HepG2 (cell line): ENCODE results near the gene HS3ST3A1. TPM values are rescaled to one million over a fixed set of nuclear protein-coding genes. Genes with fewer than 3 reads are reported as not detected.

Experiments used
- ATAC-seq: fragments of 200-7000 bp; cut with Tn5 transposase; 3 replicates; pipeline ENCODE4 v1.9.1; 2020; ENCODE audit warnings: mild to moderate bottlenecking, moderate library complexity
- BruUV-seq: library from RNA; stranded (reverse); fragments of 400-500 nt; replicated peaks from 2 replicates; lab custom pipeline; 2021; lab: Mats Ljungman, UMichigan
- CTCF ChIA-PET: fragments of 300-600 bp; formaldehyde crosslinking; extraction: SDS; loops from one replicate; lab custom pipeline; 2021; ENCODE audit warnings: low total read pairs, inconsistent platforms, low intra/inter-chr PET ratio; lab: Yijun Ruan, JAX
- POLR2A ChIA-PET: fragments of 350-600 bp; sonication (Branson Sonifier 250); formaldehyde crosslinking; loops from one replicate; lab custom pipeline; 2020; ENCODE audit warnings: antibody characterized with exemption, inconsistent platforms; lab: Yijun Ruan, JAX
- DNase-seq: peaks from one replicate; pipeline ENCODE4 v3.0.0-alpha.2; 2015; ENCODE audit warnings: low spot score
- FAIRE-seq: peaks from 3 replicates; lab custom pipeline; 2011; peaks lifted over from hg19 to GRCh38; lab: Jason Lieb, UNC
- H2AFZ ChIP-seq: one replicate; pipeline ENCODE4 v1.6.1; 2011; ENCODE audit warnings: low read length, inconsistent platforms
- H3K27ac ChIP-seq: fragments of 300-600 bp; 3 replicates; pipeline ENCODE4 v1.8.0; 2011; ENCODE audit warnings: mixed run types, mild to moderate bottlenecking, mixed read lengths, low read length, inconsistent platforms; ENCODE audit not compliant: insufficient read depth; ENCODE audit errors: extremely low read length
- H3K27me3 ChIP-seq, 2 experiments: fragments of 200-600 bp in 1 of 2; 2 replicates in 1 of 2; 3 replicates in 1 of 2; pipeline versions ENCODE4 v1.6.0 to v1.8.0; 2011; ENCODE audit warnings: low read length in 2 of 2, mild to moderate bottlenecking in 2 of 2, moderate library complexity in 2 of 2, inconsistent platforms in 1 of 2; ENCODE audit not compliant: insufficient read depth in 2 of 2, control insufficient read depth in 1 of 2
- H3K36me3 ChIP-seq, 2 experiments: fragments of 200-600 bp in 1 of 2; replicated peaks in 1 of 2; 2 replicates in 1 of 2; 3 replicates in 1 of 2; pipeline versions ENCODE4 v1.5.1 to v1.8.0; 2011; ENCODE audit warnings: low read length in 2 of 2, inconsistent platforms in 1 of 2; ENCODE audit not compliant: insufficient read depth in 2 of 2, control insufficient read depth in 1 of 2
- H3K4me1 ChIP-seq: 2 replicates; pipeline ENCODE4 v1.5.1; 2012; ENCODE audit warnings: low read length, inconsistent platforms; ENCODE audit not compliant: insufficient read depth
- H3K4me2 ChIP-seq: 2 replicates; pipeline ENCODE4 v1.6.0; 2011; ENCODE audit warnings: low read depth, low read length, inconsistent platforms
- H3K4me3 ChIP-seq, 3 experiments: fragments of 200-600 bp in 1 of 3; sonication (generic), shearing (Covaris generic) in 1 of 3; replicated peaks in 1 of 3; 2 replicates each; pipeline ENCODE4 v1.5.1; 2011 to 2016; ENCODE audit warnings: low read length in 3 of 3, inconsistent platforms in 2 of 3, low read depth in 2 of 3, mild to moderate bottlenecking in 2 of 3, control low read depth in 1 of 3, mixed read lengths in 1 of 3; ENCODE audit not compliant: insufficient read depth in 1 of 3
- H3K79me2 ChIP-seq: one replicate; pipeline ENCODE4 v1.6.1; 2011; ENCODE audit warnings: low read length, inconsistent platforms; ENCODE audit not compliant: insufficient read depth
- H3K9ac ChIP-seq: 2 replicates; pipeline ENCODE4 v1.6.0; 2011; ENCODE audit warnings: mild to moderate bottlenecking, low read depth, low read length, inconsistent platforms; ENCODE audit not compliant: insufficient read depth
- H3K9me3 ChIP-seq: 2 replicates; pipeline ENCODE4 v1.5.1; 2012; ENCODE audit warnings: mild to moderate bottlenecking, low read length
- H4K20me1 ChIP-seq: 2 replicates; pipeline ENCODE4 v1.6.0; 2011; ENCODE audit warnings: inconsistent platforms, mild to moderate bottlenecking, low read length, moderate library complexity; ENCODE audit not compliant: insufficient read depth
- AGO1 ChIP-seq: fragments of 200-400 bp; formaldehyde crosslinking; IDR thresholded peaks from 2 replicates; pipeline ENCODE4 v1.6.1; 2017; ENCODE audit warnings: mild to moderate bottlenecking, low read depth, low read length, moderate library complexity; ENCODE audit not compliant: poor library complexity, severe bottlenecking
- HNRNPLL ChIP-seq: fragments of 200-400 bp; formaldehyde crosslinking; IDR thresholded peaks from 2 replicates; pipeline ENCODE4 v1.6.1; 2017; ENCODE audit warnings: mild to moderate bottlenecking, low read depth, low read length; ENCODE audit not compliant: poor library complexity, severe bottlenecking
- PAX8 ChIP-seq: sonication (generic); formaldehyde crosslinking; IDR thresholded peaks from 2 replicates; pipeline ENCODE4 v1.8.0; 2022; ENCODE audit warnings: mild to moderate bottlenecking, missing genetic modification reagents, borderline replicate concordance
- ZBTB38 ChIP-seq: sonication (generic); formaldehyde crosslinking; IDR thresholded peaks from 2 replicates; pipeline ENCODE4 v1.5.1; 2020; ENCODE audit warnings: mild to moderate bottlenecking, missing genetic modification reagents
- ZNF260 ChIP-seq: sonication (generic); formaldehyde crosslinking; IDR thresholded peaks from 2 replicates; pipeline ENCODE4 v1.4.0; 2020; ENCODE audit warnings: missing genetic modification reagents, low read depth, mild to moderate bottlenecking, borderline replicate concordance
- ZNF546 ChIP-seq: sonication (generic); formaldehyde crosslinking; conservative IDR thresholded peaks from 2 replicates; pipeline ENCODE4 v1.8.1; 2023; ENCODE audit warnings: mild to moderate bottlenecking, missing genetic modification reagents
- ZNF598 ChIP-seq: sonication (generic); formaldehyde crosslinking; IDR thresholded peaks from 2 replicates; pipeline ENCODE4 v1.5.1; 2020; ENCODE audit warnings: mild to moderate bottlenecking, missing genetic modification reagents, borderline replicate concordance
- WGBS: methylation state at CpG from one replicate; pipeline ENCODE4 v1.1.6; 2017; ENCODE audit warnings: low lambda C conversion rate; 5-methylcytosine and 5-hydroxymethylcytosine counted together
- in situ Hi-C: cut with HindIII; loops from 2 replicates; pipeline ENCODE4 v1.10.0; 2017; ENCODE audit warnings: low pct_unique_long_range_greater_than_20kb; ENCODE audit not compliant: extremely low pct_ligation_motif_present
- intact Hi-C: fragments of 100-400 bp; cut with micrococcal nuclease; formaldehyde crosslinking; loops from one replicate; pipeline ENCODE4 v1.10.0; 2022; ENCODE audit not compliant: unreplicated experiment
- polyA plus RNA-seq, 8 experiments: library from polyadenylated mRNA; depleted of rRNA in 3 of 8; stranded (reverse) in 7 of 8; unstranded in 1 of 8; fragments of >200 nt; fragmentation: Illumina TruSeq in 4 of 8; extraction: Trizol in 4 of 8; gene quantifications; 2 replicates each; pipeline versions ENCODE4 v1.2.1 to v1.2.3, GENCODE V29; 2011 to 2016; ENCODE audit warnings: low read depth in 4 of 8, missing spikeins in 1 of 8, mixed read lengths in 1 of 8; ENCODE audit not compliant: insufficient read depth in 1 of 8
- total RNA-seq, 5 experiments: library from RNA; depleted of rRNA; stranded (reverse); fragments of >200 nt; fragmentation: Illumina TruSeq; extraction: Trizol; gene quantifications; 2 replicates each; pipeline ENCODE4 v1.2.3, GENCODE V29; 2016; ENCODE audit warnings: low read depth in 1 of 5
- TF ChIP-seq, protein P1 (sequence below): sonication (generic); formaldehyde crosslinking; IDR thresholded peaks from 2 replicates; pipeline ENCODE4 v1.5.0; 2020; ENCODE audit warnings: mild to moderate bottlenecking, missing genetic modification reagents
- TF ChIP-seq, protein P2 (sequence below): sonication (generic); formaldehyde crosslinking; IDR thresholded peaks from 2 replicates; pipeline ENCODE4 v1.9.0; 2022; ENCODE audit warnings: missing genetic modification reagents, mild to moderate bottlenecking, borderline replicate concordance
- TF ChIP-seq, protein P3 (sequence below): sonication (generic); formaldehyde crosslinking; IDR thresholded peaks from 2 replicates; pipeline ENCODE4 v1.5.0; 2020; ENCODE audit warnings: mild to moderate bottlenecking, missing genetic modification reagents, borderline replicate concordance

HS3ST3A1 gene
- total and polyA plus RNA-seq, 2 of the 13 experiments (the other 11 are each of a cell fraction or from before 2014, with no cell fraction given): 1.3 to 3.5 TPM

DNA sequence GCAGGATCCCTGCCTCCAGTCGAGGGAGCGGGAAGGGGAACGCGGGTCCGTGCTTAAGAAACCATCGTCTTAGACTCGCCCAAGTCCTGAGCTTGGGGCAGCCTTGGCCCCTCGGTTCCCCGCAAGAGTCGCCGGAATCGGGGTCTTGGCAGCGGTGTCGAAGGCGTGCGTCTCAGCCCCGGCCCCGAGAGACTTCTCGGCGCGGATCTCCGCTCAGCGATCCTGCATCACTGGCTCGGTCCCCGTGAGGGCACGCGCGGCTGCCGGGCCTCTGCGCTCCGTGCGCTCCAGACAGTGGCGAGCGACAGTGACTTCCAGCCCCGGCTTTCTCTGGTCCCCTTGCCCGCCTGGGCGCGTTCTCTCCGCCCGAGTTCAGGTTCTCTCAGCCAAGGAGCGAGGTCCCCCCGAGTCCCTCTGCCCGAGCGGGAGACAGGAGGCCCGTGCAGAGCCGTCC, 380 bp downstream of the HS3ST3A1 start:
- ChIA-PET CTCF (no interaction called here), POLR2A (no interaction called here)
- Histone ChIP-seq H3K4me3 (peak overlapping the region; percentile 21 to 63 (median 36); a peak in 4 of 6 replicates), H3K36me3 (no peaks in the 10 kb centered on the region), H3K4me1 (peaks cover 12% of the 10 kb centered on the region), H3K27ac (no peak overlapping the region), H3K9me3 (no peaks in the 10 kb centered on the region), H3K4me2 (peak overlapping the region; percentile 84), H3K79me2 (no peaks in the 10 kb centered on the region), H3K9ac (no peak overlapping the region), H3K27me3 (peaks cover 2 to 40% of the 10 kb centered on the region in 2 experiments; a peak in 4 of 5 replicates), H4K20me1 (no peaks in the 10 kb centered on the region; the same call in 1 of the 2 replicates), H2AFZ (no peak overlapping the region)
- no peak for FAIRE-seq
- intact Hi-C loops: no loop called here
- WGBS: 64% methylated on average over 7 of the region's 46 CpGs
- in situ Hi-C loops: no loop called here
- BruUV-seq: no TSS peak
- peak; percentile 68 for ATAC-seq
- DNase-seq: no peak
- TF ChIP-seq, protein P1, sequence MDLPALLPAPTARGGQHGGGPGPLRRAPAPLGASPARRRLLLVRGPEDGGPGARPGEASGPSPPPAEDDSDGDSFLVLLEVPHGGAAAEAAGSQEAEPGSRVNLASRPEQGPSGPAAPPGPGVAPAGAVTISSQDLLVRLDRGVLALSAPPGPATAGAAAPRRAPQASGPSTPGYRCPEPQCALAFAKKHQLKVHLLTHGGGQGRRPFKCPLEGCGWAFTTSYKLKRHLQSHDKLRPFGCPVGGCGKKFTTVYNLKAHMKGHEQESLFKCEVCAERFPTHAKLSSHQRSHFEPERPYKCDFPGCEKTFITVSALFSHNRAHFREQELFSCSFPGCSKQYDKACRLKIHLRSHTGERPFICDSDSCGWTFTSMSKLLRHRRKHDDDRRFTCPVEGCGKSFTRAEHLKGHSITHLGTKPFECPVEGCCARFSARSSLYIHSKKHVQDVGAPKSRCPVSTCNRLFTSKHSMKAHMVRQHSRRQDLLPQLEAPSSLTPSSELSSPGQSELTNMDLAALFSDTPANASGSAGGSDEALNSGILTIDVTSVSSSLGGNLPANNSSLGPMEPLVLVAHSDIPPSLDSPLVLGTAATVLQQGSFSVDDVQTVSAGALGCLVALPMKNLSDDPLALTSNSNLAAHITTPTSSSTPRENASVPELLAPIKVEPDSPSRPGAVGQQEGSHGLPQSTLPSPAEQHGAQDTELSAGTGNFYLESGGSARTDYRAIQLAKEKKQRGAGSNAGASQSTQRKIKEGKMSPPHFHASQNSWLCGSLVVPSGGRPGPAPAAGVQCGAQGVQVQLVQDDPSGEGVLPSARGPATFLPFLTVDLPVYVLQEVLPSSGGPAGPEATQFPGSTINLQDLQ (CRISPR knock-in tag): no peak
- TF ChIP-seq AGO1 (no peak), HNRNPLL (peak; percentile 24), ZBTB38 (CRISPR knock-in tag) (0 out of 2 replicates have a peak, but pooled peaks have one; percentile 3), ZNF598 (CRISPR knock-in tag) (peak; percentile 49; the same call in 1 of the 2 replicates), PAX8 (CRISPR knock-in tag) (peak; percentile 17; the same call in 1 of the 2 replicates), ZNF546 (CRISPR knock-in tag) (no peak), ZNF260 (CRISPR knock-in tag) (no peak)
- TF ChIP-seq, protein P2, sequence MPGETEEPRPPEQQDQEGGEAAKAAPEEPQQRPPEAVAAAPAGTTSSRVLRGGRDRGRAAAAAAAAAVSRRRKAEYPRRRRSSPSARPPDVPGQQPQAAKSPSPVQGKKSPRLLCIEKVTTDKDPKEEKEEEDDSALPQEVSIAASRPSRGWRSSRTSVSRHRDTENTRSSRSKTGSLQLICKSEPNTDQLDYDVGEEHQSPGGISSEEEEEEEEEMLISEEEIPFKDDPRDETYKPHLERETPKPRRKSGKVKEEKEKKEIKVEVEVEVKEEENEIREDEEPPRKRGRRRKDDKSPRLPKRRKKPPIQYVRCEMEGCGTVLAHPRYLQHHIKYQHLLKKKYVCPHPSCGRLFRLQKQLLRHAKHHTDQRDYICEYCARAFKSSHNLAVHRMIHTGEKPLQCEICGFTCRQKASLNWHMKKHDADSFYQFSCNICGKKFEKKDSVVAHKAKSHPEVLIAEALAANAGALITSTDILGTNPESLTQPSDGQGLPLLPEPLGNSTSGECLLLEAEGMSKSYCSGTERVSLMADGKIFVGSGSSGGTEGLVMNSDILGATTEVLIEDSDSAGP (CRISPR knock-in tag): no peak
- TF ChIP-seq, protein P3, sequence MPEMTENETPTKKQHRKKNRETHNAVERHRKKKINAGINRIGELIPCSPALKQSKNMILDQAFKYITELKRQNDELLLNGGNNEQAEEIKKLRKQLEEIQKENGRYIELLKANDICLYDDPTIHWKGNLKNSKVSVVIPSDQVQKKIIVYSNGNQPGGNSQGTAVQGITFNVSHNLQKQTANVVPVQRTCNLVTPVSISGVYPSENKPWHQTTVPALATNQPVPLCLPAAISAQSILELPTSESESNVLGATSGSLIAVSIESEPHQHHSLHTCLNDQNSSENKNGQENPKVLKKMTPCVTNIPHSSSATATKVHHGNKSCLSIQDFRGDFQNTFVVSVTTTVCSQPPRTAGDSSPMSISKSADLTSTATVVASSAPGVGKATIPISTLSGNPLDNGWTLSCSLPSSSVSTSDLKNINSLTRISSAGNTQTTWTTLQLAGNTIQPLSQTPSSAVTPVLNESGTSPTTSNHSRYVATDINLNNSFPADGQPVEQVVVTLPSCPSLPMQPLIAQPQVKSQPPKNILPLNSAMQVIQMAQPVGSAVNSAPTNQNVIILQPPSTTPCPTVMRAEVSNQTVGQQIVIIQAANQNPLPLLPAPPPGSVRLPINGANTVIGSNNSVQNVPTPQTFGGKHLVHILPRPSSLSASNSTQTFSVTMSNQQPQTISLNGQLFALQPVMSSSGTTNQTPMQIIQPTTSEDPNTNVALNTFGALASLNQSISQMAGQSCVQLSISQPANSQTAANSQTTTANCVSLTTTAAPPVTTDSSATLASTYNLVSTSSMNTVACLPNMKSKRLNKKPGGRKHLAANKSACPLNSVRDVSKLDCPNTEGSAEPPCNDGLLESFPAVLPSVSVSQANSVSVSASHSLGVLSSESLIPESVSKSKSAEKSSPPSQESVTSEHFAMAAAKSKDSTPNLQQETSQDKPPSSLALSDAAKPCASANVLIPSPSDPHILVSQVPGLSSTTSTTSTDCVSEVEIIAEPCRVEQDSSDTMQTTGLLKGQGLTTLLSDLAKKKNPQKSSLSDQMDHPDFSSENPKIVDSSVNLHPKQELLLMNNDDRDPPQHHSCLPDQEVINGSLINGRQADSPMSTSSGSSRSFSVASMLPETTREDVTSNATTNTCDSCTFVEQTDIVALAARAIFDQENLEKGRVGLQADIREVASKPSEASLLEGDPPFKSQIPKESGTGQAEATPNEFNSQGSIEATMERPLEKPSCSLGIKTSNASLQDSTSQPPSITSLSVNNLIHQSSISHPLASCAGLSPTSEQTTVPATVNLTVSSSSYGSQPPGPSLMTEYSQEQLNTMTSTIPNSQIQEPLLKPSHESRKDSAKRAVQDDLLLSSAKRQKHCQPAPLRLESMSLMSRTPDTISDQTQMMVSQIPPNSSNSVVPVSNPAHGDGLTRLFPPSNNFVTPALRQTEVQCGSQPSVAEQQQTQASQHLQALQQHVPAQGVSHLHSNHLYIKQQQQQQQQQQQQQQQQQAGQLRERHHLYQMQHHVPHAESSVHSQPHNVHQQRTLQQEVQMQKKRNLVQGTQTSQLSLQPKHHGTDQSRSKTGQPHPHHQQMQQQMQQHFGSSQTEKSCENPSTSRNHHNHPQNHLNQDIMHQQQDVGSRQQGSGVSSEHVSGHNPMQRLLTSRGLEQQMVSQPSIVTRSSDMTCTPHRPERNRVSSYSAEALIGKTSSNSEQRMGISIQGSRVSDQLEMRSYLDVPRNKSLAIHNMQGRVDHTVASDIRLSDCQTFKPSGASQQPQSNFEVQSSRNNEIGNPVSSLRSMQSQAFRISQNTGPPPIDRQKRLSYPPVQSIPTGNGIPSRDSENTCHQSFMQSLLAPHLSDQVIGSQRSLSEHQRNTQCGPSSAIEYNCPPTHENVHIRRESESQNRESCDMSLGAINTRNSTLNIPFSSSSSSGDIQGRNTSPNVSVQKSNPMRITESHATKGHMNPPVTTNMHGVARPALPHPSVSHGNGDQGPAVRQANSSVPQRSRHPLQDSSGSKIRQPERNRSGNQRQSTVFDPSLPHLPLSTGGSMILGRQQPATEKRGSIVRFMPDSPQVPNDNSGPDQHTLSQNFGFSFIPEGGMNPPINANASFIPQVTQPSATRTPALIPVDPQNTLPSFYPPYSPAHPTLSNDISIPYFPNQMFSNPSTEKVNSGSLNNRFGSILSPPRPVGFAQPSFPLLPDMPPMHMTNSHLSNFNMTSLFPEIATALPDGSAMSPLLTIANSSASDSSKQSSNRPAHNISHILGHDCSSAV: no peak
